ENCODE measurements around the gene MINDY4. TPM values are rescaled to one million over a fixed set of nuclear protein-coding genes. Genes with fewer than 3 reads are reported as not detected.
A peak's percentile ranks its signal among the peaks of the same experiment; 100 is the strongest.

The MINDY4 gene
- total RNA-seq, 1 donor from 2014 or later: 6.3 TPM

GRCh38 chr7:30934732-30935568, 163.7 kb downstream of the MINDY4 start:
- TF ChIP-seq CTCF (IDR thresholded peaks at IDR 0.05): no peak
- no peaks in the 10 kb centered on the region for H3K9me3 Mint-ChIP-seq (ENCODE audit: low read depth)
- no peak for DNase-seq (ENCODE audit: low spot score)
- no peak overlapping the region for H3K4me3 Mint-ChIP-seq (ENCODE audit: unreplicated experiment)
- H3K4me1 Mint-ChIP-seq (ENCODE audit: low read depth): peaks cover 15% of the 10 kb centered on the region
- no peaks in the 10 kb centered on the region for H3K36me3 Mint-ChIP-seq (ENCODE audit: low read depth)
- H3K27me3 Mint-ChIP-seq (ENCODE audit: low read depth): peaks cover 20% of the 10 kb centered on the region
- no peak overlapping the region for H3K27ac Mint-ChIP-seq (ENCODE audit: unreplicated experiment)

- TF ChIP-seq CTCF (IDR thresholded peaks at IDR 0.05): no peak
- Mint-ChIP-seq H3K27ac (ENCODE audit: unreplicated experiment) (no peak overlapping the region), H3K36me3 (ENCODE audit: low read depth) (no peaks in the 10 kb centered on the region), H3K4me3 (ENCODE audit: unreplicated experiment) (no peak overlapping the region), H3K4me1 (ENCODE audit: low read depth) (peaks cover 9% of the 10 kb centered on the region), H3K27me3 (ENCODE audit: low read depth) (peaks cover 26% of the 10 kb centered on the region), H3K9me3 (ENCODE audit: low read depth) (no peaks in the 10 kb centered on the region)
- DNase-seq (ENCODE audit: low spot score): no peak
Observed at GRCh38 chr7:30935569-30935877, 164.3 kb downstream of the MINDY4 start.

- Mint-ChIP-seq H3K4me1 (ENCODE audit: low read depth) (peaks cover under 1% of the 10 kb centered on the region), H3K27ac (ENCODE audit: unreplicated experiment) (no peak overlapping the region), H3K27me3 (ENCODE audit: low read depth) (peaks cover 37% of the 10 kb centered on the region), H3K9me3 (ENCODE audit: low read depth) (no peaks in the 10 kb centered on the region), H3K4me3 (ENCODE audit: unreplicated experiment) (no peak overlapping the region), H3K36me3 (ENCODE audit: low read depth) (no peaks in the 10 kb centered on the region)
- no peak for DNase-seq (ENCODE audit: low spot score)
- TF ChIP-seq CTCF (IDR thresholded peaks at IDR 0.05): no peak
Observed at GRCh38 chr7:30936650-30937245, 165.5 kb downstream of the MINDY4 start.

- no peak overlapping the region for H3K27ac Mint-ChIP-seq (ENCODE audit: unreplicated experiment)
- no peaks in the 10 kb centered on the region for H3K36me3 Mint-ChIP-seq (ENCODE audit: low read depth)
- no peaks in the 10 kb centered on the region for H3K9me3 Mint-ChIP-seq (ENCODE audit: low read depth)
- DNase-seq (ENCODE audit: low spot score): no peak
- no peaks in the 10 kb centered on the region for H3K4me1 Mint-ChIP-seq (ENCODE audit: low read depth)
- no peak for TF ChIP-seq CTCF (IDR thresholded peaks at IDR 0.05)
- H3K27me3 Mint-ChIP-seq (ENCODE audit: low read depth): peaks cover 43% of the 10 kb centered on the region
- H3K4me3 Mint-ChIP-seq (ENCODE audit: unreplicated experiment): no peak overlapping the region
Observed at GRCh38 chr7:30937416-30937815, 166.2 kb downstream of the MINDY4 start.

GRCh38 chr7:30938435-30939316, 167.5 kb downstream of the MINDY4 start:
- DNase-seq (ENCODE audit: low spot score): no peak
- Mint-ChIP-seq H3K4me3 (ENCODE audit: unreplicated experiment) (no peak overlapping the region), H3K9me3 (ENCODE audit: low read depth) (peaks cover 4% of the 10 kb centered on the region), H3K4me1 (ENCODE audit: low read depth) (no peaks in the 10 kb centered on the region), H3K36me3 (ENCODE audit: low read depth) (no peaks in the 10 kb centered on the region), H3K27me3 (ENCODE audit: low read depth) (peaks cover 52% of the 10 kb centered on the region), H3K27ac (ENCODE audit: unreplicated experiment) (no peak overlapping the region)
- peak; percentile 99 for TF ChIP-seq CTCF (IDR thresholded peaks at IDR 0.05)

Measured in chondrocyte (in vitro differentiated cells).